Muscle of back (tissue), 11 donors: ENCODE data around the gene IFT43. TPM values are rescaled to one million over a fixed set of nuclear protein-coding genes. Genes with fewer than 3 reads are reported as not detected.
"Not testable (repeated sequence)": the region's sequence is repeated elsewhere in the genome, so short reads cannot be mapped to it uniquely, and the experiment has no call there.

Experiments
- DNase-seq, 3 donors: peaks; one replicate each; pipeline versions ENCODE4 v3.0.0 to v3.0.0-alpha.2; 2013
- polyA plus RNA-seq, 10 donors: library from polyadenylated mRNA; unstranded; fragments of 120-200 nt; gene quantifications; one replicate each; pipeline ENCODE4 v1.2.1, GENCODE V29; 2013; ENCODE audit not compliant: insufficient read length in 10 of 10

Gene IFT43
- polyA plus RNA-seq, 10 donors: 20.7 to 27.5 (median 23.8) TPM

DNA sequence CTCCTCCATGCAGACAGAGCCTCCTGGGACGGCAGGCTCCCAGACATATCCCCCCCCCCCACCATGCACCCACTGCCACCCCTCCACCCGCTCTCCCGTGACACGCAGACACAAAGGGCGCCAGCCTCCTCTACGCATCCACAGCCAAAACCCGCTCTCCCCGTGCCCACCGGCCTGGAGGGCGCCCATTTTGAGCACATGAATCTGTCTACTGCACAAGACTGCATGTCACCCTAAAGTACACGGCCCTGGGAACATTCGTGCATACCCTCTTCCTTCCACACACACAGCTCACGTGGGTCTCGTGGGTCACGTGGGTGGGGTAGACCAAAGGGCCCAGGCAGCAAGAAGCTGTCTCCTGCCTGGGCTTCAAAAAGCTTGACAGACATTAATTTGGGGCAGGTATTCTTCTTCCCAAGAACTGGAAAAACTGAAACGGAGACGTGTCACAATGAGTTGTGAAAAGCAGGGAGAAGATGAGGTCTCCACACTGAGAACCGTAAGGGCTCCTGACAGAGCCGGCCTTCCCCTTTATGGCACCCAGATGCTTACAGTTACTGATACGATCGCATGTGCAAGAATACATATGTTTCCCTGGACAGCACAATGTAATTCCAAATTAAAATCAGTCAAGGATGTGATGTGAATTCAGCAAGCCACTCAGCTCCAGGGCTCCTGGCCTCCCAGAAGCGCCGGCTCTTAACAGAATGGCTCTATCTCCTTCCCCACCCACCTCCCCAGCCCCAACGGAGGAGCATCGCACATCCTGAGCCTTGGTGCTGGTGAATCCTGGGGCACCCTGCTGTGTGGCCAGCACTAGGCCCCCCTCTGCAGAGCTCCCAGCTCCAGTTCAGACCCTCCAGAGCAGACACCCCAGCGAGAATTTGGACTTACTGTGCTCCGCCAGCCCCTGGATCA is 5.7 kb upstream of the IFT43 start:
- peak in 2 of 3 donors; percentile 45 to 75 for DNase-seq

DNA sequence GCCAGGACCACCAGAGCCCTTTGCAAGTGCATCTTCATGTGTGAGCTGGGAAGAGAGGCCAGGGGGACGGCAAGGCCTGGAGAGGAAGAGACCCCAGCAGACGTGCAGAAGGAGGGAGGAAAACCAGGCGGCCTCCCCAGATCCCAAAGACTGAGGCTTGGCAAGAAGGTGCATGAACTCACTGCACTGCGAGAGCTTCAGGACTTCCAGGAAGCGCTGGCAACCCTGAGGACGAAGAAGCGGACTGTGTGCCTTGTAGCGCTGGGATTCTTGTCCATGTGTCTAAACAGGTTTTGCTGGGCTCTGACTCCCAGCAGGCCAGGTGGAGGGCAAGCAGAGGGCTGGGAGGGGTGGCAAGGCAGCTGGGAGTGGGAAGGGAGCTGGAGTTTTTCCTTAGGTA is 4.7 kb upstream of the IFT43 start:
- DNase-seq: peak in 2 of 3 donors; percentile 47 to 75

DNA sequence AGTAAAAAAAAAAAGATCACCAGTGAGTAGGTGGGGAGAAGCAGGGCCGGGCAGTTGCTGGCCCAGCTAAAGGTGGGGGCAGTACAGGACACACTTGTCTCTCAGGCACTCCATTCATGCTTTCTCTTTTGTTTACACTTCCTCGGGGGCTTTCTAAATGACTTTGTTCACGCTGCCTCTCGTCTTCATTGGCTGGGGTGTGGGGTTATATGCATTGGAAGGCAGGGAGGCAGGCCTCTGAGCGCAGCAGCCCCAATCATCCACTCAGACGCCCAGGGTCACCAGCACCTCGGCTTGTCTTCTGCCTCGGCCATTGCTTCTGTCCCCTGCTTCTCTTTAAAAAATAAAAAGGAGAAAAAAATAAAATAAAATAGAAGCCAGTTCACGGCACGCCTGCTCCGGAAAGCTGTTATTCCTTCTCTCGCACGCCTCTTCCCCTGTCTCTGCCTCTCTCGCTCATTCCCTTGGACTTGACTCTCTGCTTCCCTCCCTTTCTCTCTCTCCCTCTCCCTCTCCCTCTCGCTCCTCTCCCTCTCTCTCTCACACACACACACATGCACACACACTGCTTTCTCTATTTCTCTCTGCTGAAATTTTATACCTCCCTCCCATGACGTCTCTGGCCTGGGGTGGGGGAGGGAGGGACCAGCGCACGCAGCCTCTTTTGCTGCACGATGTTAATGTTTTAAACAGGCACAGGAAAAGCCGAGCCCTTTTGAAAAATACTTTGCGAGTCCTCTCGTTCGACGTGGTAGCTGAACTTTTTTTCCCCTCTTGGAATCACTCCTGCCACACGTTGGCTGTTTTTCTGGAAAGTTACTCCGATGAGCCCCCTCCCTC is 3.9 kb upstream of the IFT43 start, which contains the start of gene TGFB3:
Gene TGFB3 (minus strand): TSS at position 570 of the 840 bp plus-strand sequence. CDS start 1,102 bp downstream, outside the sequence.
- DNase-seq: peak; percentile 95 to 98 (median 97)

DNA sequence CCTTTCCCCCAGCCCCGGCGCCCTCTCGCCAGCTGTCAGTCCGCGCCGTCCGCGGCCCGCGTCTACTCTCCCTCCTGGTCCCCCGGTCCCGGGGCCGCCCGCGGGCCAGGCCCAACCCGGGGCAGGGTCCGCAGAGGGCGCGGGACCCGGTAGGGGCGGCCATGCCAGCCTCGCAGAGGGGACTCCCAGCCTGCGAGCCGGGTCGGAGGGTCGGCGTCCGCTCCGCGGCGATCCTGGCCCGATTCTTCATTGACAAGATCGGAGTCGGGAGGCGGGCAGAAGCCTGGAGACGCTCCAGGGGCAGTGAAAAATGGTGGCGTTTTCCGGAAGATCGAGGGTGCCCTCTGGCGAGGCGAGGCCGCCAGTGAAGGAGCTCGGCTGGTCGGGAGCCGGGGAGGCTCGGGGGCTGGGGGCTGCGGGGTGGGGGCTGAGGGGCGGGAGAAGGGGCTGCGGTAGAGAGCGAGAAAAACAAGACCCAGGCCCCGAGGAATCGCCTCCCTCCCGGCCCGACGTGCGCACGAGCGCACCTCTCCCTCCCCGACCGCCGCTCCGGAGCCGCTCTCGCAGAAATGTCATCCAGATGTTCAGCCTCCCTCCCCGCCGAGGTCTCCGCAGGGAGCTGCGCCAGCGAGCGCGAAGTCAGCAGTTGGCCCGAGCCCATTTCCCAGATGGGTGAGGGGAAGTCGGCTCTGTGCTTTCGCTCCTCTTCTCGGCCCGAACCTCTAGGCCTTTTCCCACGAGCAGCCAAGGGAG is 3.1 kb upstream of the IFT43 start:
- peak; percentile 79 to 96 (median 92) for DNase-seq

DNA sequence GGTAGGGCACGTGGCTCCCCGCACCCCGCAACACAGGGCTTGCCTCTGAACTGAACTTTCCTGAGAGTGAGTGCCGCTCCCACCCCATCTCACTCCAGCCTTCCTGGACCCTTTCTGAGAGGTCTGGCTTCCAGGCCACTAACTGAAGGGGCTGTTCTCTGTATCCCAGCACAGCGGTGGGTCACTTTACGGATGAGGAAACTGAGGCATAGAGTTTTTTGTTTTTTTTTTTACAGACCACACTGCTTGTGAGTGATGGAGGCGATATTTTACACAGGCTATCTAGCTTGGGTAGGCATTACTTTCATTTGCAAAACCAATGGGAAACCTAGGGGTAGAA is 2.6 kb upstream of the IFT43 start:
- DNase-seq: no peak

DNA sequence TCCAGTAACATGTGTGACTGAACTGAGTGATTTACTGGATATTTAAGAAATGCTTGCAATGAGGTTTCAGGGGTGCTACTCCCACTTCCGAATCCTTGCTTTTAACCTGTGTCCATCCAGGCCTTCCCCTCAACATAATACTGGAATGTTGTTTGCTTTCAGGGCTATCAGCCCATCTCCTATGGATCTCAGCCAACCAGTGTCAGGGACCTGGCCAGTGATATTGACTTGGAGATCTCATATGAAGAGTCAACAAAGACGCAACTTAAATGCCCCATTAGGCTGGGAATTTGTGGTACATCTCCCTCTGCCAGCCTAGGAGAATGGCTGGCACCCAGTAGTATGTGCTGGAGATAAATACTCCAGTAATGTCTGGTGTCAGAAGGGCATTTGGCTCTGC is 889 bp upstream of the IFT43 start:
- DNase-seq: peak in 1 of 3 donors; percentile 45

DNA sequence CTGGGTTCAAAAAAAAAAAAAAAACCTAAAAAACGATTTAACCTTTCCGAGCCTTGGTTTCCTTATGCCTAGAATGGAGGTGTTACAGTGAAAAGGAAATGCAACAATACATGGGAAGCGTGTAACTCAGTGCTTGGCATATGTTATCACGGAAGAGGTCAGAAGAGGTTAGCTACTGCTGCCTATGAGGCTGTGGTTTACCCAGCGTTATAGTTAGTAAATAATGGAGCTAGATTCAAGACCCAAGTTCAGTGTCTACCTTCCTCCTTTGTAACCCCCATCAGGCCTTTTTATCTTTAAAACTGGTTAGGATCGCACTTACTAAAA is 839 bp downstream of the IFT43 start:
- no peak for DNase-seq

DNA sequence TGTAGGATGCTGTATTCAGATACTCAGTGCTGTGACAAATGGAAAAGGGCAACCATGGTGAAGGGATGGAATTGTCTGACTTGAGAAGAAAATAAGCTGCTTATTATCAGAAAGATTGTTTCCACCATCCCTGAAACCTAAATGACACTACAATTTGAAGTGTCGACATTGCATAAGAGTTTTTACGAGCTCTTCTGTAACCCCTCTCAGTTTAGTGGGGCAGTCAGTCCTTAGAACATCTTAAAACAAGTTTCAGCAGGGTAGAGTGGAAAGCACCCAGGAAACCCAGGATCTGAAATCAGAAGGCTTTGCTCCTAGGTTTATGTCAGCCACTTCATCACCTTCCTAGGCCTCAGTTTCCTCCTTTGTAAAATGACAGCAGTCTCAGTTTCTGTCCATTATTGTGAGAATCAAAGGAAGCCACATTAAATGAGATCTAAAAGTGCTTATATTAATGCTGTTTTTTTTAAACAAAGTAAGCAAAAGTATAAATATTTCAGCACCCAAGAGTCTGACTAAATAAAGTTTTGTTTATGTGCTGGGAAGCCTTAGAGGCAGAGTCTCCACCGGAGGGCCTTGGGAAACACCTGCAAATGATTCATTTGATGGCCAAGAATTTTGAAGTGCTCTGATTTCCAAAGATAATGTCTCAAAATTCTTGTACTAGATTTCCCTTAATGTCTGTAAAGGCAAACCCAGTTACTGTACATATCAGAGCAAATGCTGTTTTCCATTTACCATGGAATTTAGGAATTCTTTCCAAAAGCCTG is 1.8 kb downstream of the IFT43 start:
- DNase-seq: no peak

DNA sequence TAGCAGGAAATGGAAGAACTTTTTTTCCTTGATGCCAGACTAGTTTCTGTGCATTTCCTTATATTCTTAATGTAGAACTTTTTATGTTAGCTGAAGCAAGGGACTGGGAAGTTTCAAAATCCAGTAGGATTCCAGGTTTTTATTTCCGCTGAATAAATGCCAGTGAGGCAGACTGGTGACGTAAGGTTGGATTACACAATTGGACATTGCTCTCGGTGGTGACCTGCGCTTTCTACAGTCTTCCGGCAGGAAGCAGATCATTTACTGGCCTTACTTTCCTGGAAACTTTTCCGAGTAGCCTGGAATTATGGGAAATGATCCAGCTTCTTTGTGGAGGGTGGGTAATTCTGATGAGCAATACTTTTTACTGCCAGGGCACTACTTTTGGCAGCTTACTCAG is 3.6 kb downstream of the IFT43 start:
- DNase-seq: peak in 1 of 3 donors; percentile 64

DNA sequence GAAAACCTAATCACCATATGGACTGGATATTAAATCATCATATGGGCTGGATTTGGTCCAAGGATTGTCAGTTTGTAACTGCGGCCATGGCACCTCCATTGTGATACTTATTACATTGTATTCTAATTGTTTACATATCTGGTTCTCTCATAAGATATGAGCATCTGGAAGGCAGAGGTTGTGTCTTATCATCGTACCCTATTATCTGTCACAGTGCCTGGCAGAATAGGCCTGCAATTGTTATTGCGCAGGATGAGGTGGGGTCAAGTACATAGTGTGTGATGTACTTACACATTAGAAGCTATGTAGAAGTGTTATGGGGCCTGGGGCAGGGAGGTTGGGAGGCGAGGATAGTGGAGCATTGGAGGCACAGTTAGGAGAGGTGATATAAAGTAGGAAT is 4.7 kb downstream of the IFT43 start:
- no peak for DNase-seq

DNA sequence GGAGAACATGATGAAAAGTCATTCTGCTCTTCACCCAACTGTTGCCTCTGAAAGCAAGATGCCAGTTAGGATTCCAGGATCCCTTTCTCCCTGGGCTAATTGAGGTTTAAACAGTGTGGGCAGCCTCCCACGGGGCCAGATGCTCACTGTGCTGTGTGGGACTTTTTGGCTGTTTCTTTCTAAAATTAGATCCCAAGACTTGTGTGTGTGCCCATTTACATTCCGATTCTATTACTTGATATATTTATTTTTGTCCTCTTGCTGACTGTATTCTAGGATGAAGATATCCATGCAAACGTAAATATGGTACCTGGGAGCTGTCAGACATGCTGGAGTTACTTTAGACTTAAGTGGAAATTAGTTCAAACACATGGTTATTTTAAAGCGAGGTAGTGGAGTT is 6.2 kb downstream of the IFT43 start:
- DNase-seq: no peak

DNA sequence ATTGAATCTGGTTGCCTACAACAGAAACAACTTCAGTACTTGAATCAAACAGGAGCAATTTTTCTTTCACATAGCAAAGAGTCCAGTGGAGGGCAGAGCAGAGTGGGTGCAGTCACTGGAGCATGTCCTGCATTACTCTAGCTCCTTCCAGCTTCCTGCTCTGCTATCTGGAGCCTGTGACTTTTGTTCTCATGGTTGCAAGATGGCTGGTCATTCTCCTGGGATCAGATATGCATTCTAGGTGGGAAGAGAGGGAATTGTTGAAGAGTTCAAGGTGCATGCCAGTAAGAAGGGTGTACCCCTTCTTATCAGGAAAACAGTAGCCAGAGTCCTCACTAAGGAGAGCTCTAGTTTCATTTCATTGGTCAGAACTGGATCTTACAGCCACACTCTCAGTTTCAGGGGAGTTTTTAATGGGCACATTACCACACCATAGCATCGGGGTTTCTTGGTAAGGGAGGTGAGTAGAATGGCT is 8.0 kb downstream of the IFT43 start:
- no peak for DNase-seq

DNA sequence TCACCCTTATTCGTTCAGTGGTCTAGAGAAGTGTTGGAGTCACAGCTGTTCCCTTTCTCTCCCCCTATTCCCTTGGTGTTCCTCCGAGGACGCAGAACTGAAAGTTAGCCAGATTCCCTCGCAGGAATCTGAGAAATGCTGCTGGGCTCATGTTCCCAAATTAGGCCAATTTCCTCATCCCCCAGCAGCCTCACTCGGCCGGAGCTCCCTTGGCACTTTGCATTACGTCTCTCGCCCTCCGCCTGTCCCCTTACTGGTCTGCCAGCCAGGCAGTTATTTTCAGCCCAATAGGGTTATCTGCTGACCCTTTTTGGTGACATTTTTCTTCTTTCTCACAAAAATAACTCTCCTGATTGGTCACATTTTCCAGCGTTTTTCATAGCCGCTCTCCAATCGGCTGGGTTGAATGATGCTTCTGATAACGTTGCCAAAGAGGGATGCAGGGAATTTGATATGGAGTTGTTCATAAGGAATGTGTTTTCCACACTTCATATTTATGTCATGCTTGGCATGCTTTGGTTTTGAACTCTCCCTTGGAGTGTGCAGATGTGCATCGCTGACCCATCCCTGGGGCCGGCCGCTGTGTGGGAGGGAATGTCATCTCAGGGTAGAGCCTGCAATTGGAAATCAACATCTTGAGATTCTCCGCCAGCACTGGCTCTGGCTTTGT is 9.9 kb downstream of the IFT43 start:
- peak in 2 of 3 donors; percentile 66 to 88 for DNase-seq

DNA sequence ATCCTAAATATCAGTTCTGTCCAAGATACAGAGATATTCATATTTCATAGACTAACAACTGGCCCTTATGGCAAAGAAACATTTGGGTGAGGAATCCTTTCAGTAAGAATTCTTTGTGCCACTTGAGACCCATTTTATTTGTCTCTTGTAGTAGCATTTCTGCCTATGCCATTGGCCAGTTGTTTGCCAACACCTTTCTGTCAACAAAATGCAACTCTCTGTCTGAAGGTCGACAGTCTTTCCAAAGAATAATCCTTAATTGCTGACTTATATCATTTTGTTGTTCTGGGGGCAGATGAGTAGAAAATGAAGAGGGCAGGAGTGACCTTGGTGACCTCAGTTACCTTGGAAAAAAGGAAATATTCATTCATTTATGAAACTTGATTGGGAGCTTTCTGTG is 10.9 kb downstream of the IFT43 start:
- DNase-seq: no peak

DNA sequence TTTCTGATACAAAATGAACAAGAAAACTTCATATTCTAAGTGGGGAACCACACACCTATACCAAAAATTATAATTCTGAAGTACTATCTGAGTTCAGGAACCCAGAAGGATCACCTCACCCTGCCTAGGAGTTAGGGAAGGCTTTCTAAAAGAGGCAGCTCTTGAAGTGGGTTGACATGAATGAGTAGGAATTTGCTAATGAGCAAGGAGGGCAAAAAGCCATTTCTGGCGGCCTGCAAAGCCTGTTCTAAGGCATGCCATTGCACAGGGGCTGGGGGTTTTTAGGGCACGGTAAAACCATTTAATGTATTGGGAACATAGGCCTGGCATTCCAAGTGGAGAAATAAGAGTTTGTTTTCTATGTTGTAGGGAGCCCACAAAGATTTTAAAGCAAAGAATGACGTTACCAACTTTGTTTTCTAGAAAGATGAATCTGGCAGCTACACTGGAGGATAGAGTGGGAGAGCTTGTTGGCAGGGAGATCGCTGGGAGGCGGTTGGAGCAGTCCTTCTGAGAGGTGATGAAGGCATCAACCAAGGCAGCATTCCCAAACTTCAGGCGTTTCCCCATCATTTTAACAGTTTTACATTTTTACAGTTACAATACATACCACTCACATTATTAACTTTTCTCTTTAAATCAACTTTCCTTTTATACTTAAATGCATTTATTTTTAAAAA is 14.1 kb downstream of the IFT43 start:
- DNase-seq: peak in 1 of 3 donors; percentile 22

DNA sequence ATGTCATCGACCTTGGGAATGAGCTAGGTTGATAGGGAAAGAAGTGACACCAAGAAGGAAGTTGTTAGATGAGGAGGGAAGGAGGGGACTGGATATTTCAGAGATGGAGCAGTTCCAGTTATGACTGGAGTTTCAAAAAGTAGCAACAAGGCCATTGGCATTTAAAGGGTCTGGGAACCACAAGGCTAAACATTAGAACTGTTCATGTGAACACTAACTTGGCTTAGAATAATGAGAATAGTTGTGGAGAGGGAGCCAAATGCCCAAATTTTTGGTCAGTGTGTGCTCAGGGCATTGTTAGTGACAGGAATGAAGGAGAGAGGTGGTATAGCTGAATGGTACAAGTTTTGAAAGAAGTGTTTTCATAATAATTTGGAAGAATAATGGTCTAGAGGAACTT is 16.8 kb downstream of the IFT43 start:
- no peak for DNase-seq

DNA sequence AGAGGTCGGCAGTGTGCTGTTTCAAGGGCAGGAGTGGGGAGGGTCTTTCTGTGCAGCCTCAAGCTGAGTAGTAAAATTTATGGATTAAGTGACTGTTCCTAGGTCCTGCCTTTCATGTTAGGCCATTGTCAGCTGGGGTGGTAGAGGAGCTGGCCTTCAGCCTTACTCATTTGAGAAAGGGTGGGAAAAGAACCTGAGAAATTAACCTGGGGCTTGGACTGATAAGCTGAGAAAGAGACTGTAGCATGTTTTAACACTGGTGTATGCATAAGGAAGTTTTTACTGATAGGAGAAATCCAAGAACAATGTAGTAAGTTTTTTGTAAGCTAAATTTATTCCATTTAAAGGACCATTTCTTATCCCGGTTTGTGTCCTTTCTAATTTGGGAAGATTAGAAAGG is 20.7 kb downstream of the IFT43 start:
- DNase-seq: no peak

DNA sequence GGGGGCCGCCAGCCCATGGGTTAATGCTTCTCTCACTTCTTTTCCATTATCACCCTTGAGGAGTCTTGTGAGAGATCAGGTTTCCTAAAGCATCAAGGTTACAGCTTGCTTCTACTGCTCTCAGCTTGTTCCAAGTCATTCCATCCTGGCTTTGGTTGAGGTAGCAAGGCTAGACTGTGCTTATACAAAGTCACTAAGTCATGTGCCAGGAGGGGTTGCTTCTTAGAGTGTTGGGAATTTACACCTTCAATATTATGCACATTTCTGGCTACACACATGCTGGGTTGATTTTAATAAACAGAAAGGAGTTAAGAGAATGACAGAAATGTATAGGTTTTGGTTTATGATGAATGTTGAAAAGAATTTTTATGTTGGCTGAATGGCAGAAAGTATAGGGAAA is 21.8 kb downstream of the IFT43 start:
- no peak for DNase-seq

DNA sequence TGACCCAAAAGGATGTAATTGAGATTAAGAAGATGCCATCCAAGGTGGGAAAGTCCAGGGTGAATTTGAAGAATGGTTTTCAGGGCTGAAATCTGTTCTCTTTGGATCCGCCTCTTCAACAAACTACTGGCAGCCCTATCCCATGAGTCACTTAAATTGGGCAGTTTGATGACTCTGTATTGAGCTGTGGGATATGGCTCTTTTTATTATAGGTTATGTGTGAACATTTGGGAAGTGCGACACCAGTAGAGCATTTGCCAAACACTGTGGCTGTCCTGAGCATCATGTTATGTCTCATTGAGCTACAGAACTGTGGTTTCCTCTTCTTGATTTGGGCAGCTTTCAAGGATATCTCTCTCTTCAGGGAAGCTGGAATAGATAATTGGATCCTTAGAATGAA is 22.3 kb downstream of the IFT43 start:
- no peak for DNase-seq

DNA sequence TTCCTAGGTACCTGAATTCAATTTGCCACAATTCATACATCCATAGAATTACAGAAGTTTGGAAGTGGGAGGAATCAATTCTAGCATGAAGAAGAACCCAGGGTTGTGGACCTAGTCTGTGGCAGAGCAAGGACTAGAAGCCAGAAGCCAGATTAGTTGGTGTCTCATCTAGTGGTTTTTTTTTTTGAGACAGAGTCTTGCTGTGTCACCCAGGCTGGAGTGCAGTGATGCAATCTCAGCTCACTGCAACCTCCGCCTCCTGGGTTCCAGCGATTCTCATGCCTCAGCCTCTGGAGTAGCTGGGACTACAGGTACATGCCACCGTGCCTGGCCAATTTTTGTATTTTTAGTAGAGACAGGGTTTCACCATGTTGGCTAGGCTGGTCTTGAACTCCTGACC is 24.1 kb downstream of the IFT43 start:
- not testable (repeated sequence) for DNase-seq
